ENCODE measurements around the gene ZNF668.

GRCh38 chr16:31080756-31081419 is 6.8 kb upstream of the ZNF668 start:
- no peak for TF ChIP-seq CTCF (IDR thresholded peaks at IDR 0.05)
- no peak for TF ChIP-seq POLR2A (IDR thresholded peaks at IDR 0.05)
